Skeletal muscle tissue (tissue), 4 donors: ENCODE results near the gene ST3GAL5. TPM values are rescaled to one million over a fixed set of nuclear protein-coding genes. Genes with fewer than 3 reads are reported as not detected.

Experiments used
- H3K27ac ChIP-seq: one replicate; pipeline ENCODE4 v1.7.0; 2013; ENCODE audit warnings: mild to moderate bottlenecking, low read depth, low read length, inconsistent platforms
- H3K27me3 ChIP-seq, 3 donors: one replicate each; pipeline ENCODE4 v1.7.0; 2013; ENCODE audit warnings: low read length in 3 of 3; ENCODE audit not compliant: control insufficient read depth in 3 of 3, insufficient read depth in 3 of 3
- H3K36me3 ChIP-seq, 3 donors: one replicate each; pipeline ENCODE4 v1.7.0; 2013; ENCODE audit warnings: low read length in 3 of 3; ENCODE audit not compliant: control insufficient read depth in 3 of 3, insufficient read depth in 3 of 3
- H3K4me1 ChIP-seq, 3 donors: one replicate each; pipeline ENCODE4 v1.7.0; 2013; ENCODE audit warnings: low read length in 3 of 3, mild to moderate bottlenecking in 3 of 3; ENCODE audit not compliant: control insufficient read depth in 3 of 3, insufficient read depth in 3 of 3
- H3K4me3 ChIP-seq, 3 donors: one replicate each; pipeline ENCODE4 v1.7.0; 2013; ENCODE audit warnings: low read length in 3 of 3
- H3K9ac ChIP-seq, 3 donors: one replicate each; pipeline ENCODE4 v1.7.0; 2013; ENCODE audit warnings: low read length in 3 of 3, mild to moderate bottlenecking in 3 of 3, moderate library complexity in 2 of 3, low read depth in 1 of 3
- H3K9me3 ChIP-seq, 3 donors: one replicate each; pipeline ENCODE4 v1.7.0; 2013; ENCODE audit warnings: low read length in 3 of 3; ENCODE audit not compliant: control insufficient read depth in 3 of 3
- total RNA-seq: library from RNA; depleted of rRNA; stranded (reverse); fragments of >200 nt; gene quantifications from one replicate; pipeline ENCODE4 v1.2.3, GENCODE V29; 2014
- donor health status: Osteomylitis.

ST3GAL5 gene
- total RNA-seq, 1 donor from 2014 or later = 24.5 TPM

DNA sequence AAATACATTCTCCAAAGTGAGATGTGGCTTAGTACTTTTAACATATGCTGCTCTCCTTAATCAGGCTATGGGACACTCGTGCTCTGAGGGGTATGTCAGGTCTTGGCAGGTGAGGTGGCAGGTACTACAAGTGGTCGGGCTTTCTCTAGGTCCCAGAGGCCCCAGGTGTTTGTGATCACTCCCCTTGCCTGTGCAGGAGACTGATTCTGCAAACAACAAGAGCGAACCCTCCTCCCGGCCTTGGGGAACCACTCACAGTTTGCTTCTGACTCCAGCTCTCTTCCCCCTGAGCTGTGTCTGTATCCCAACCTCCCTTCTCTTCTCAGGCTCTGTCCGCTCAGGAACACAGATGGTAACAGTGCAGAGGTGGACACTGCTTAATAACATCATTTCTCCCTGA lies 86.9 kb downstream of the ST3GAL5 start:
- Histone ChIP-seq H3K36me3 (no peaks in the 10 kb centered on the region), H3K4me3 (no peak overlapping the region)

GRCh38 chr2:85800586-85800985 lies 88.2 kb downstream of the ST3GAL5 start:
- peaks cover 37 to 48% (median 41%) of the 10 kb centered on the region in 3 donors for H3K4me1 ChIP-seq
- H3K27ac ChIP-seq = no peak overlapping the region
- no peak overlapping the region for H3K9ac ChIP-seq
- H3K4me3 ChIP-seq = no peak overlapping the region
- H3K27me3 ChIP-seq = peaks cover 0 to 4% (median 0%) of the 10 kb centered on the region in 3 donors
- H3K9me3 ChIP-seq = no peaks in the 10 kb centered on the region
- no peaks in the 10 kb centered on the region for H3K36me3 ChIP-seq

More for the DNA sequence above, 86.9 kb downstream of the ST3GAL5 start:
- Histone ChIP-seq H3K9ac (no peak overlapping the region), H3K9me3 (no peaks in the 10 kb centered on the region), H3K27me3 (peaks cover 0 to 4% (median 0%) of the 10 kb centered on the region in 3 donors), H3K27ac (no peak overlapping the region), H3K4me1 (peaks cover 24 to 35% (median 28%) of the 10 kb centered on the region in 3 donors)

DNA sequence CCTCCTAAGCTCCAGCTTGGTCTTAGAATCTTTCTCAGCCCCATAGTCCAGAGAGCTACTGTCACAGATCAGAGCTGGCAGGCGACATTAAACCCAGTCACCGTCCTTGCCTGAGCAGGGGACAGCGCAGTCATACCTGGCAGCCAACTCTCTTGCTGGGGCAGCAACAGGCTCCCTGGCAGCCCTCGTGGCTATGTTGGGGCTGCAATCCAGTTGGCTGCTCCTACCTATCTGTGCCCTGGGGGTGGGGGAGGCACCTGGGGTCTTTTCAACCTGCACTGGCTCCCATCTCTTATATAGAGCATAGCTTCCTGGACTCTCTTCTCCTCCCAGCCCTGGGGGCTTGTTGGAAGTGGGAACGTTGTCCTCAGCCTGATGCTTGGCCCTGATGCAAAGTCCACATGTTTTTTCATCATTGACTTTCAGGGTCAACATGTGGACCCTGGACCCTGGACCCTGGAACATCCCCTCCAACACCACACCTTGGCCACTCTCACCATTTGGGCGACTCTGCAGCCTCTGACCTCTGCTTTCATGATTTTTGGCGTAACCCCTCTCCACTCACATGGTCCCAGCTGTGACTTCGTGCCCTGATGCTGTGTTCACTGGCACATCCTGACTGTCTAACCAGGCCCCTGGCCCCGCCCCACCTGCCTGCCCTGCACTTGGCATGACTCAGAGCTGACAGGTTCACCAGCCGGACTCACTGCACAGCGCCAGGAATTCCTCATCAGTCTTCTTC lies 89.4 kb downstream of the ST3GAL5 start:
- Histone ChIP-seq H3K4me3 (peak overlapping the region in 1 of 3 donors; percentile 31), H3K4me1 (peaks cover 41 to 58% (median 50%) of the 10 kb centered on the region in 3 donors), H3K27me3 (peaks cover 0 to 4% (median 0%) of the 10 kb centered on the region in 3 donors), H3K36me3 (no peaks in the 10 kb centered on the region), H3K27ac (peak overlapping the region; percentile 45), H3K9me3 (no peaks in the 10 kb centered on the region), H3K9ac (peak overlapping the region in 2 of 3 donors; percentile 27 to 68)

DNA sequence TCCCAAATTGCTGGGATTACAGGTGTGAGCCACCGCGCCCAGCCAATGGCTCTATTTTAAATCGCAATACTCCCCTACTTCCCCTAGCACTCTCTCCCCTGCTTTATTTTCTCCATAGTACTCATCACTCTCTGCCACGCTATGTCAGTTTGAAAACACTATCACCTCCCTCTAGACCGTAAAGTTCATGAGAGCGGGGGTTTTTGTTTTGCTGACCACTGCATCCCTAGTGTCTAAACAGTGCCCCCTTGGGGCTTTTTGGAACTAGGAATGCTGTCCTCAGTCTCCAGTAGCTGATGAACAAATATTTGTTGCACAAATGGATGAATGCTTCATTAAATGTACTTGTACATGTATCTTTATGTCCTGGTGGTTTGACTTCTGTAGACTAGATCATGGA lies 90.9 kb downstream of the ST3GAL5 start:
- Histone ChIP-seq H3K27me3 (peaks cover 0 to 4% (median 0%) of the 10 kb centered on the region in 3 donors), H3K4me3 (no peak overlapping the region), H3K9ac (no peak overlapping the region), H3K27ac (no peak overlapping the region), H3K9me3 (no peaks in the 10 kb centered on the region), H3K4me1 (peaks cover 49 to 61% (median 53%) of the 10 kb centered on the region in 3 donors), H3K36me3 (no peaks in the 10 kb centered on the region)

- Histone ChIP-seq H3K9ac (peak overlapping the region in 1 of 3 donors; percentile 69), H3K9me3 (no peaks in the 10 kb centered on the region), H3K36me3 (no peaks in the 10 kb centered on the region), H3K4me1 (peaks cover 55 to 62% (median 60%) of the 10 kb centered on the region in 3 donors), H3K27ac (no peak overlapping the region), H3K4me3 (no peak overlapping the region), H3K27me3 (peaks cover 0 to 4% (median 0%) of the 10 kb centered on the region in 3 donors)
Observed at GRCh38 chr2:85797263-85797660, 91.5 kb downstream of the ST3GAL5 start.

GRCh38 chr2:85796341-85797262 lies 92.2 kb downstream of the ST3GAL5 start:
- H3K9me3 ChIP-seq = no peaks in the 10 kb centered on the region
- H3K36me3 ChIP-seq = peaks cover 0 to 4% (median 0%) of the 10 kb centered on the region in 3 donors
- peaks cover 0 to 4% (median 0%) of the 10 kb centered on the region in 3 donors for H3K27me3 ChIP-seq
- peak overlapping the region in 1 of 3 donors; percentile 29 for H3K4me3 ChIP-seq
- H3K4me1 ChIP-seq = peaks cover 62 to 68% (median 64%) of the 10 kb centered on the region in 3 donors
- H3K27ac ChIP-seq = peak overlapping the region; percentile 8
- H3K9ac ChIP-seq = peak overlapping the region; percentile 8 to 69 (median 55)

GRCh38 chr2:85796046-85796340 lies 92.8 kb downstream of the ST3GAL5 start:
- Histone ChIP-seq H3K4me1 (peaks cover 63 to 69% (median 67%) of the 10 kb centered on the region in 3 donors), H3K27ac (peak overlapping the region; percentile 8), H3K4me3 (no peak overlapping the region)

GRCh38 chr2:85795331-85796045 lies 93.3 kb downstream of the ST3GAL5 start:
- peaks cover 63 to 71% (median 67%) of the 10 kb centered on the region in 3 donors for H3K4me1 ChIP-seq
- peaks cover 0 to 4% (median 0%) of the 10 kb centered on the region in 3 donors for H3K27me3 ChIP-seq
- H3K4me3 ChIP-seq = no peak overlapping the region
- peak overlapping the region; percentile 8 for H3K27ac ChIP-seq
- H3K9me3 ChIP-seq = no peaks in the 10 kb centered on the region
- H3K9ac ChIP-seq = peak overlapping the region; percentile 8 to 69 (median 55)
- peaks cover 0 to 4% (median under 1%) of the 10 kb centered on the region in 3 donors for H3K36me3 ChIP-seq

More at GRCh38 chr2:85796046-85796340, 92.8 kb downstream of the ST3GAL5 start:
- Histone ChIP-seq H3K36me3 (peaks cover 0 to 4% (median 0%) of the 10 kb centered on the region in 3 donors), H3K27me3 (peaks cover 0 to 4% (median 0%) of the 10 kb centered on the region in 3 donors), H3K9me3 (no peaks in the 10 kb centered on the region), H3K9ac (peak overlapping the region; percentile 8 to 69 (median 55))

DNA sequence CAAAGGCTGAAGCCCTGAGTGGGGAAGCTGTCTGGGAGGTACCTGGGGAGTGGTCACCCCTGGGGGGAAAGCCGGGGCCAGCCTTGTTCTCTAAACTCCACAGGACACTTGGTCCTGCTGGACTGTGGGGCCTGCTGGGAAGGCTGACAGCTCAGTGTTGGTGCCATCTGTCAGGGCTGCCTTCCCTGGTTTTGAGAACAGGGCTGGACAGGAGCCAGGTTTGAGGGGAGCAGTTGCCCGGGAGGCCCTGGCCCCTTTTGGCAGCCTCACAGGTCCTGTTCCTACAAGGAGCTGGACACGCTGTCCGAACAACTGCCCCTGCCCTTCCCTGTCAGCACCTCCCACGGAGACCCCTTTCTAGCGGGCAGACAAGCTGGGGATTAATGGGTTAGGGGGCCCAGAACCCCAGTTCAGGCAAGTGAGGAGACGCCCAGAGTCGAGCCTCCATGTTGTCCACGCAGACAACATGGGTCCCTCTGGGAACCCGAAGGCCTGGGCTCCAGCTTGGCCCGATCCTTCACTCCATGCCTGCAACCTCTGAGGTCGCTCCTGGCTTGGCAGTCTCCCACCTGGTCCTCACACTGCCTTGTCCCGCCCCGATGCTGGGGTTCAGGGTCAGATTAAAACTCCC lies 94.2 kb downstream of the ST3GAL5 start:
- peaks cover 0 to 3% (median 0%) of the 10 kb centered on the region in 3 donors for H3K27me3 ChIP-seq
- peaks cover 3 to 4% (median 3%) of the 10 kb centered on the region in 3 donors for H3K36me3 ChIP-seq
- H3K9me3 ChIP-seq = no peaks in the 10 kb centered on the region
- no peak overlapping the region for H3K27ac ChIP-seq
- no peak overlapping the region for H3K9ac ChIP-seq
- H3K4me3 ChIP-seq = no peak overlapping the region
- peaks cover 63 to 73% (median 65%) of the 10 kb centered on the region in 3 donors for H3K4me1 ChIP-seq
